HG03460 (cell line): ENCODE measurements around the gene NLGN2.

ENCODE experiments used
- ATAC-seq: cut with Tn5 transposase; IDR thresholded peaks from one replicate; pipeline ENCODE4 v1.9.1; 2021; ENCODE audit not compliant: unreplicated experiment

Gene NLGN2

DNA sequence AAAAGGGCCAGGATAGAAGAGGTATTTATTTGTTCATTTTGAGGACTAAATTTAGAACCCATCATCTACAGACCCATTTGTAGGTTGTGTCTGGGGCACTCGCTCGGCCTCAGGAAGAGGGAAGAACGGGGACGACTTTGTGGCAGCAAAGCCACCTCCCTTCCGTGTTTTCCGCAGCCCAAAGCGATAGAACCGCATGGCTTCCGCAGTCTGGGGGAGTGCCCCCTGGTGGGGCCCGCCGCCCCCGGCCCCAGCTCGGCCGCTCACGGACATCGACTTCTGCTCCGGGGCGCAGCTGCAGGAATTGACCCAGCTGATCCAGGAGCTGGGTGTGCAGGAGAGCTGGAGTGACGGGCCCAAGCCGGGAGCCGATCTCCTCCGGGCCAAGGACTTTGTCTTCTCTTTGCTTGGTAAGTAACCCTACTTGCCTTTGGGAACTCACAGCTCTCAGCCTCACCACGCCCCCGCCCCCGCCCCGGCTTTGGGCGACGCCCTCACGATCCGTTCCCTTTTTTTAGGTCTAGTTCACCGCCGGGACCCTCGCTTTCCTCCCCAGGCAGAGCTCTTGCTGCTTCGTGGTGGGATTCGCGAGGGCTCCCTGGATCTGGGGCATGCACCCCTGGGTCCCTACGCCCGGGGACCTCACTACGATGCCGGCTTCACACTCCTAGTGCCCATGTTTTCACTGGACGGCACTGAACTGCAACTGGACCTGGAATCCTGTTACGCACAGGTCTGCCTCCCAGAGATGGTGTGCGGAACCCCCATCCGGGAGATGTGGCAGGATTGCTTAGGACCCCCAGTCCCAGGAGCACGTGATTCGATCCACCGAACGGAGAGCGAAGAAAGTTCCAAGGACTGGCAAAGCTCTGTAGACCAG lies 28.3 kb downstream of the NLGN2 start:
- ATAC-seq = peak; percentile 31

DNA sequence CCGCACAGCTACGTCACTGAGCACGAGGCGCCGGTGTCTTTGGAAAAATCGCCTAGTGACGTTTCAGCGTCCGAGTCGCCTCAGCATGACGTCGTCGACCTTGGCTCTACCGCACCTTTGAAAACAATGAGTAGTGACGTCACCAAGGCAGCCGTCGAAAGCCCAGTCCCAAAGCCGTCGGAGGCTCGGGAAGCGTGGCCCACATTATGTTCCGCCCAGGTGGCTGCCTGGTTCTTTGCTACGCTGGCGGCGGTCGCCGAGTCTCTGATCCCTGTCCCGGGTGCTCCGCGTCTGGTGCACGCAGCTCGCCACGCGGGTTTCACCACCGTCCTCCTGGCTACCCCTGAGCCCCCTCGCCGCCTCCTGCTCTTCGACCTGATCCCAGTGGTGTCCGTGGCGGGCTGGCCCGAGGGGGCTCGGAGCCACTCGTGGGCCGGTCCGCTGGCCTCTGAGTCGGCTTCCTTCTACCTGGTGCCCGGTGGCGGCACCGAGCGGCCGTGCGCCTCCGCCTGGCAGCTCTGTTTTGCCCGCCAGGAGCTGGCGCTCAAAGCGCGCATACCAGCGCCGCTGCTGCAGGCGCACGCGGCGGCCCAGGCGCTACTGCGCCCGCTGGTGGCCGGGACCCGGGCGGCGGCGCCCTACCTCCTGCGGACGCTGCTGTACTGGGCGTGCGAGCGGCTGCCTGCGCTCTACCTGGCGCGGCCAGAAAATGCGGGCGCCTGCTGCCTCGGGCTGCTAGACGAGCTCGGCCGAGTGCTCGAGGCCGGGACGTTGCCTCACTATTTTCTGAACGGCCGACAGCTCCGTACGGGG lies 29.1 kb downstream of the NLGN2 start:
- ATAC-seq = no peak

DNA sequence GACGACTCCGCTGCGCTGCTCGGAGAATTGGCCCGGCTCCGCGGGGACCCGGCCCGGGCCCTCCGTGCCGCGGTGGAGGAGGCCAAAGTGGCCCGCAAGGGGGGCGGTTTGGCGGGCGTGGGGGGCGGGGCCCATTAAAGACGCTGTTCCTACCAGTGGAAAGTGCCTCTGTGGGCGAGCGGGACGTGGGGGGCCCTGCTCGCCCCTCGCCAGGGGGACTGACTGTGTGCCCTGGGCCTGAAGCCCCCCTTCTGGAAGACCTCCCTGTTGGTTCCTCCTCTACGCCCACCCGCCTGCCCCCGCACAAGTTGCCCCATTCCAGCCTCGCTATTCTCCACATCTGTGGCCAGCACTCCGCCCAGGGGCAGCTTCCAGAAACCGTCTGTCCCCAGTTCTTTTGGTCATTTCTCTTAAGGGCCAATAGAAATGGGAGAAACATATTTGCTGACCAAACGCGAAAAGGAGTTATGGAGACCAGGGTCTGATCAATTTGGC lies 29.8 kb downstream of the NLGN2 start:
- ATAC-seq = no peak

DNA sequence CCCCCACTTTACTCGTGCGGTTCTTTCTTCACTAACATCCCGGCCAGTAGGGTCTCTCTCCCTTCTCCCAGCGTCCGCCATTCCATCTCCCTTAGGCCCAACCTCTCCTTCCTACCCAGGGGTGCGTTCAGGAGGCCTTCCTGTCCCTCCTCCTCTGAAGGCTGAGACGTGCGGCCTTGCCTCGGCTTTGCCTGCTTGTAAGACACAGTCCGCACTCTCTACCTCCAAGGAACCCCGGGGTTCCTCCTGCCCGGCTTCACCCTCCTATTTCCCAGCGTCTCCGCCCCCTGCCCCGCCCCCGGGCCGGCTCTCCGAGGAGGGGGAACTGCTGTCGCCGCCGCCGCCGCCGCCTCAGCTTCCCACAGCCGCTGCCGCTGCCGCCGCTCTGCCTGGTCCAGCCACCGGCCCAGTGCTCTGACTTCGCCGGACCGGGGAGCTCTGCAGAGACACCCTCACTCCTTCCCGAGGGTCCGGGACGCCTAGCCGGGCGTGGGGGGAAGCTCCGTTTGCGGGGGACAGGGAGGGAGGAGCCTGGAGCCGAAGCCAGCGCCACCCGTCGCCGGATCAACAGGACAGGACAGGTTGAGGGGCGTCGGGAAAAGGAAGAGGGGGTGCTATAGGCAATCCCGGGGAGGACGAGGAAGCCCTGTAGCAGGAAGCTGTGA lies 30.4 kb downstream of the NLGN2 start:
- no peak for ATAC-seq

DNA sequence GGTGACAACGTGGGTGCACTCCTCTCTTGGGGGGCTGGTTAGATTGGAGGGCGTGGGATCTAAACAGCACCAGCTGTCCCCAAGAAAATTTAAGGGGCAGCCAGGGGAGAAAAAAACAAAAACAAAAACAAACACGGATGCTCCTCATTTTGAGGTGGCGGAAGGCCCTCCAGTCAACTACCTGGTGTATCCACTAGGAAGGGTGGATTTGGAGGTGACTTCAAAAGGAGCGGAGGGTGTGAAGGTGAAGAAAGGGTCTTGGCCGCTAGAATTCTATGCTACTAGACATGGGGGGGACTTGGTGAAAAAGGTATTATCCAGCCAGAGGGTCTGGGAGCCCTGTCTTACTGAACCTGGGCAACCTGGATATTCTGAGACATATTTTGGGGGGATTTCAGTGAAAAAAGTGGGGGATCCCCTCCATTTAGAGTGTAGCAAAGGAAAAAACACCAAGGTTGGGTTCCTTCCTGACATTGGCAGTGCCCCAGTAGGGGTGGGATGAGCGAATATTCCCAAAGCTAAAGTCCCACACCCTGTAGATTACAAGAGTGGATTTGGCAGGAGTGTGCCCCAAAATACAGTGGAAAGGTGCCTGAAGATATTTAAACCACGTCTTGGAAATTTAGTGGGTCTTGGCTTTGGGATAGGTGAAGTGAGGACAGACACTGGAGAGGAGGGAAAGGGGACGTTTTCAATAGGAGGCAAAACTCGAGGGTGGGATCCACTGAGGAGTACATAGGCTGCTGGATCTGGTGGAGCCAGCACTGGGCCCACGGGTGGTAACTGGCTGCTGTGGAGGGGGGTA lies 31.2 kb downstream of the NLGN2 start:
- ATAC-seq = no peak

DNA sequence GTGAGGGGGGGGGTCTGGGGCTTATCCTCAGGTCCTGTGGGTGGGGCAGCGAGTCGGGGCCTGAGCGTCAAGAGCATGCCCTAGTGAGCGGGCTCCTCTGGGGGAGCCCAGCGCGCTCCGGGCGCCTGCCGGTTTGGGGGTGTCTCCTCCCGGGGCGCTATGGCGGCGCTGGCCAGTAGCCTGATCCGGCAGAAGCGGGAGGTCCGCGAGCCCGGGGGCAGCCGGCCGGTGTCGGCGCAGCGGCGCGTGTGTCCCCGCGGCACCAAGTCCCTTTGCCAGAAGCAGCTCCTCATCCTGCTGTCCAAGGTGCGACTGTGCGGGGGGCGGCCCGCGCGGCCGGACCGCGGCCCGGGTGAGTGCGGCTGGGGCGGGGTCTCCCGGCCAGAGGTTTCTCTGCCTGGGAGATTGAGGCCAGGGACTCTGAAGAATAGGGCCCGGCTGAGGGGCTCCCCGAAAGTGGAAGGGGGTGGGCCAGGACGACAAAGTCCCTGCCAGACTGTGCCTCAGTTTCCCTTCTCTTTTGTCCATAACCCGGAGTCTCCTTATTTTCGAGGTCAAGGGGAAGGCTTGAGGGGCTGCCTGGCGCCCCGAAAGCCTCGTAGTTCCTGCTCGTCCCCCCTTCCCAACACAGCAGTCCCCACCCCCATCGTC lies 31.9 kb downstream of the NLGN2 start, which contains the start of gene FGF11:
TSS of gene FGF11 (plus strand) at position 51 of the 651 bp plus-strand sequence. CDS start at position 160, 109 bp downstream.
- no peak for ATAC-seq

DNA sequence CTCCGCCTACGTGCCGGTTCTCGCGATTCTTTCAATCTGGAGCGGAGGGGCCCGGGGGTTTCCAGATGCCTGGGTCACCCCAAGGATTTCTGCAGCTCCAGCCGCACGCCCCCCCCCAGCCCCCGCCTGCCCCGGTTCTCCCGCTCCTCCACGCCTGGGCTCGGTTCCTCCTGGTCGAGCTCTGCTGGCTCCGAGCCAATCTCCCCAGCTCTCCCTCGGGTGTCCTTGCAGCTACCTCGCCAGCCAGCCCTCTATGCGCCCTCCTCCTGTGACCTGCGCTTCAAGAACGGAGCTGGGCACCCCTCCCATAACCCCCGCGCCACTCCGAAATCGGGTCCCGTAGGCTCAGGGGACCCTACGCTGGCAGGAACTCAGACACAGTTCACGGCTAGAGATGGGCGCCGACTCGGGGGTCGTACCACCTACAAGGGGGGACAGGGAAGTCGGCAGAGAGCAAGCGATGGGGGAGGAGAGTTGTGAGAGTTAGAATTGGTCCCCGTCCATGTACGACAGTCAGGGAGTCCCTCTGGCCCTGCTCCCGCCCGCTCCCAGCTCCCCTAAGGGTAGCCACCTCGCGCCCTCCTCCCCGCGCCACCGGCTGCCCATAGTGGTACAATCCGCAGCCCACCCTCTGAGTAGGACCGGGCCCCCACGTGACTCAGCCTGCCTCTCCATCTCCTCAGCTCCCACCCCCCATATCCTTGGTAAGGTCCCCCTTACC lies 32.6 kb downstream of the NLGN2 start:
- no peak for ATAC-seq

DNA sequence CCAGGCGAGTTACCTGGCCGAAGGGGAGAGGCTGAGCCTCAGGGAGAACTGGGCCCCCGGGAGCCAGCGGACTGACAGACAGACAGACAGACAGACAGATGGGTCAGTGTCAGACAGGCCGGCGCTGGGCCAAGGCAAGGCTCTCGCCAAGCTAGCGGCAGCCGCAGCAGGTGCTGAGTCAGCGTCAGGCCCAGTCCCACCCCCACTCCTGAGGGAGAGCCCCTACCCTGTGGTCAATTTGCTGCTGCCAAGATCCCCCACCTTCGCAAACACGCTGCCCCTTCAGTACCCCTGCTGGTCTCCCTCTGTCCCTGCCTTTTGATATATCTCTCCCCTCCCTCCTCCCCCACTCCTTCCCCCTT lies 33.2 kb downstream of the NLGN2 start:
- no peak for ATAC-seq

DNA sequence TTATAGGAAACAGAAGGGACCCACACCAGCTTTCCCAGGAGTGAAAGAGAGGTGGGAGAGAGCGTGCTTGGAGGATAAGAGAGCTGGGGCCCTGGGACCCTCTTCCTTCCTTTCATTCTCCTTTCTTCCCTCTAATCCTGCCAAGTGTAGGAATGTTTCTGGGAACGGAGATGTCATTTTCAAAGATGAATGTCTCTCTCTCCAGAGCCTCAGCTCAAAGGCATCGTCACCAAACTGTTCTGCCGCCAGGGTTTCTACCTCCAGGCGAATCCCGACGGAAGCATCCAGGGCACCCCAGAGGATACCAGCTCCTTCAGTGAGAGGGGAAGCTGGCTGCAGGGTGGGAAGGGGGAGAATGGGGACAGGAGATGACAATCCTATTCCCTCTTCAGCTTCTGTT lies 33.6 kb downstream of the NLGN2 start:
- no peak for ATAC-seq

DNA sequence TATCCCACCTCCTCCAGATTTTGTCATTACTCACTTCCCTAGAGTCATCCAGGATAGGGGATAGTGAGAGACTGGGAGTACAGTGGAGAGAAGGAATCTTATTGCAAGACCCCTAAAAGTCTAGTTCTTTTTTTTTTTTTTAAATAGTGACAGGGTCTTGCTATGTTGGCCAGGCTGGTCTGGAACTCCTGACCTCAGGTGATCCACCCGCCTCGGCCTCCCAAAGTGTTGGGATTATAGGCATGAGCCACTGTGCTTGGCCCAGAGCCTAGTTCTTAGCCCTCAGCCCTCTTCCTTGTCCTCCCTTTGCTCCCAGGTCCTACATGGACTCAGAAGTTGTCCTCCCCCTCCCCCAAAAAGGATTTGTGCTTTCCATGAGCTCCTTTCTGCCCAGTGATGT lies 34.5 kb downstream of the NLGN2 start:
- no peak for ATAC-seq

DNA sequence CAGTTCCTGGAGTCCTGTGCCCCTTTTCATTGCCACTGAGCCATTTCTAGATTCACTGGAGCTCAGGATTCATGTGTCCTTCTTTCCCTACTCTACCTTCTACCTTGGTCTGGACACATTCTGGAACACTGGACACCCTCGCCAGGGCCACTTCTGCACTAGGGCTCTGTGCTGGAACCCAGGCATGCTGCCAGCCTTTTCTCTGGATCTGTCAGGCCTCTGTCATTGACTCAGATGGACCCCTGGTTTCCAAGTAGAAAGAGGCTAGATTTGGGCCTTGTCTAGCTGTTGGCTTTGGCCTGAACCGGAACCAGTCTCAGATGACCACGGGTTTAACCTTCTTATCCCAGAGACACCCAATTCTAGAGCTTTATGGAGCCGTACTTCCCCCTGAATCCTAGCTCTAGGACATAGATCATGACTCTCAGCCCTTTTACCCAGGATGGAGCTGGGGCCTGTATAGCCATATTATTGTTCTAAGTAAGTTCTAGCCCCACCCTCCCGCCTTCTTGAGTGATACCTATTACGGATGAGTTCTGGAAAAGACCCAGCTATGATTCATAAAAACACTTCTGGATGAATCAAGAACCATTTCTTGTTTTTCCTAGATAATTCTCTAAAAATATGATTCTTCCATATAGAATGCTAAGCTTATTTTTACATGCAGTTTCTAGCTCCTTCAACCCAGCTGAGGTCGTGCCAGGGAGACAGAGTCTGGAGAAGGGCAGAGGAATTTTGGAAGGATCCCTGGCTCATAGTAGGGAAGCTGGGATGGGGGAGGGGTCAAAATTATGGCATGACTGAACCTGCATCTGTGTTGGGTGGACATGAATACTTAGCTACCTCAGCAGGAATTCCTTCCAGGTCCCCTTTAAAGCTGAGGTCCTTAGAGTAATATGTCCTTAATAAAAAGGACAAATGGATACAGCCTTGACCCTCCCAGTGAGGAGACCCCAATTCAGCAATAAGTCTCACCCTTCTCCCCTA lies 36.1 kb downstream of the NLGN2 start:
- ATAC-seq = no peak

DNA sequence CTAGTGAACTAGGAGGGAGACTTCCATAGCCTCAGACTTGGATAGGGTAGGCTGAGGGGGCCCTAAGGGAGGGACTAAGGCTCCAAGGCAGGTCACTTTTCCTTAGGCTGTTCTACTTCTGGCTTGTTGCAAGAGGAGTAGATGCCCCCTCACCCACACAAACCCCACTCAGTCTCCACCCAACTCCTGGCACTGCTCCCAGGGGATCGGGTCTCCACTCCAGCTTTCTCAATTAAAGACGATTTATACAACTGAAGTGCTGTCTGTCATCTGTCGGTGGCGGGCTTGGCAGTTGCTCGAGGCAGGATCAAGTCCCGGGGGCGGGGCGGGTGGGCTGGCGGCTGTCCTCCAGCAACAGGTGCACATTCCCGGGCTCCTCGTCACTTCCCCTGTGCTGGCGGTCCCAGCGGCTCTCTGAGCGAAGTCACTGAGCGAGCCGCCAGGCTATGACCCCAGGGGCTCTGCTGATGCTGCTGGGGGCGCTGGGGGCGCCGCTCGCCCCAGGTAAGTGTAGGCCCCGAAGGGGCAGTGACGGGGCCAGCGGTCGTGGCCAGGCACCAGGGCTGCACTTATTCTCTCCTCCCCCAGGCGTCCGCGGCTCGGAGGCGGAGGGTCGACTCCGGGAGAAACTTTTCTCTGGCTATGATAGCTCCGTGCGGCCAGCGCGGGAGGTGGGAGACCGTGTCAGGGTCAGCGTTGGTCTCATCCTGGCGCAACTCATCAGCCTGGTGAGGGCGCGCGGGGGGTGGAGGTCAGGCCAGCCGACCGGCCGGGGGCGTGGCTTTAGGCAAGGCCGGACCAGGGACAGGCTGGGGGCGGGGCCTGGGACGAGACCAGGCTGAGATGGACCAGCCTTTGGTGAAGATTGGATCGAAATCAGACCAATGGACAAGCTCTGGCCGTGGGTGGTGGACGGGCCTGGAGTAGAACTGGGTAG lies 37.3 kb downstream of the NLGN2 start, which contains the start of gene CHRNB1:
TSS of gene CHRNB1 (plus strand) at position 380 of the 937 bp plus-strand sequence. CDS start at position 447, 67 bp downstream.
- peak; percentile 46 for ATAC-seq

DNA sequence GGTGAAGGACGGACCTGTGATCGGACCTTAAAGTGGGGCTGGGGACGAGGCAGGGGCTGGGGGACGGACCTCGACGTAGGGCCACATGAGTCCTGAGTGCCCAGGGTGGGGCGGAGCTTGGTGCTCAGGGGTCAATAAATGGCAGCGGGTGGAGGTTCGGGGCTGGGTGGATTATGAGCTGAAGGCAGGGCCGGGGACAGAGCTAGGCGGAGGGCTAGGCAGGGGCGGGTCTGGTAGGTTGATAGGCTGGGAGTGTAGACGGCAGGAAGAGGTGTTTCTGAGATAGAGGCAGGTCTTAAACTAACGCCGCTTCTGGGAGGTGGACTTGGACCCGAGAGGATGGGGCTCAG lies 37.9 kb downstream of the NLGN2 start:
- no peak for ATAC-seq

DNA sequence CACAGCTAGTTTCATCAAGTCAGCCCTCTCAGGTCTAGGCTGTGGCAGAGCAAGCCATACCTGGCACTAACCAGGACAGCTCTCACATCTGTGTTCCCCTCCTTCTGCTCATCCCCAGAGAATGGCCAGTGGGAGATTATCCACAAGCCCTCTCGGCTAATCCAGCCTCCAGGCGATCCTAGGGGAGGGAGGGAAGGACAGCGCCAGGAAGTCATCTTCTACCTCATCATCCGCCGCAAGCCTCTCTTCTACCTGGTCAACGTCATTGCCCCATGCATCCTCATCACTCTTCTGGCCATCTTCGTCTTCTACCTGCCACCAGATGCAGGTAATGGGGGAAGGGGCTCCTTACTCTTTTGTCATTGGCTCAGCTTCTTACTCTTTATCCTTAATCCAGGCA lies 40.8 kb downstream of the NLGN2 start:
- ATAC-seq = no peak

DNA sequence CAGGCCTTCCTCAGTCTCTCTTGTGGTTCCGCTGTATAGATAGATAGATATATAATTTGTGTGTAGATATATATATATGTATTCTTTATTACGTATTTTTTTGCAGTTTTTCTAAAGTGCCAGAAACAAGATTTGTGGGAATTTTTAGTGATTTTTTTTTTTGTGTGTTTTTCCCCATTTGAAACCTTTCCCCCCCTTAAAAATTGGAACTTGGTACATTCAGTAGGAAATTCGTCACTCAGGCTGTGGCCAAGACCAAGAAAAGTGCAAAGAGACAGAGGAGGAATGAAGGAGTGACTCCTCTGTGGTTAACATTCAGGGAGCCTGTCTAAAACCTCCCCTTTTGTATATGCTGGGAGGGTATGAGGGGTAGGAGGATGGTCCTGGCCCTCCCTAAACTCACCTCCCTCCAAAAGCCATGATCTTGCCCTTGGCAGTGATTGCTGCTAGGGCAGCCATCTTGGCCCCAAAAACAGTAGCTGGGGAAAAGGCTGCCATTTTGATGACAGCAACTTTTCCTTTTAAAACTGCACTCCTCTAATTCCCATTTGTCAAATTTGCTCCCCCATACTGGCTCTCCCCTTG lies 52.4 kb downstream of the NLGN2 start:
- ATAC-seq = no peak

DNA sequence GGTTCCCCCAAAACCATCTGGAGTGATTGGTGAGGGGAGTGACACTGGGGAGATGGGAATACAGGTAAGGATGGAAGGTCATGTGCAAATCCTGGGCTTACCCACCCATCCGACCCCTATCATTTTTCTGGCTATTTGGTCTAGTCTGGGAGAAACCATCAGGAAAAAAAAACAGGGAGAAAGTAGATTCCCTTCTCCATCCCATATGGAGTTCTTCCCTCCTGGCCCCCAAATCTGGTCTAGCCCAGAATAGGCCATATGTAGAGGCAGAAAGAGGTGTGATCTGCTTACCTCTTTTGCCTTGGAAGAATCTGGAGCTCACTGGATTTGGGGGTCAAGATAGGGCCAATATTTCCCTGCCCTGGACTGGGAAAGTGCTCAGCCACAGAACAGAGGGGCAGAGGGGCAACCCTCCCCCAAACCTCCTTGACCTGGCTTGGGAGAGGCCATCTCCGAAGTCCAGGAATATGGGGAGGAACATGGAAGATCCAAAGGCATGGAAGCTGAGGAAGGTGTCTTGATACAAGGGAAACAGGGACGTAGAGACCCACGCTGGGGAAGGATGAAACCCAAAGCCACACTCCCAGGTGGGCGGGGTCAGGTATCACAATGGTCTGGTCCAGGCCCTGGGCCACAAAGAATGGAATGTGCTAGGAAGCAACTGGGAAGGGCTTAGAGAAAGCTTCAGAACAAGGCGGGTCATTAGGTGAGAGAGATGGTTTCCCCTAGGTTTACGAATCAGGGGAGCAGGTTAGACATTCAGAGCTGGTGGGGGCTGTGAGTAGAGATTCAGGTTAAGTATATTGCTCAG lies 53.4 kb downstream of the NLGN2 start:
- ATAC-seq = no peak
